Suprapubic skin (tissue), 3 donors: ENCODE data around the gene RAB12.

Source experiments
- CTCF ChIP-seq, 2 donors: fragments of 200-600 bp in 1 of 2; fragments of 450-650 bp in 1 of 2; sonication (generic) in 1 of 2; IDR thresholded peaks; one replicate each; pipeline ENCODE4 v1.5.1; 2016 to 2019; ENCODE audit warnings: antibody characterized with exemption in 2 of 2, mild to moderate bottlenecking in 1 of 2, moderate library complexity in 1 of 2
- EP300 ChIP-seq: sonication (generic); formaldehyde crosslinking; IDR thresholded peaks from one replicate; pipeline ENCODE4 v1.6.1; 2017; ENCODE audit warnings: antibody characterized with exemption
- POLR2A ChIP-seq, 2 donors: fragments of 450-650 bp; IDR thresholded peaks; one replicate each; pipeline ENCODE4 v1.6.1; 2017; ENCODE audit warnings: antibody characterized with exemption in 2 of 2, mild to moderate bottlenecking in 2 of 2, moderate library complexity in 2 of 2

- TF ChIP-seq CTCF (IDR thresholded peaks at IDR 0.05) = no peak
- TF ChIP-seq POLR2A (IDR thresholded peaks at IDR 0.05) = no peak
- no peak for TF ChIP-seq EP300
These were observed 5.3 kb upstream of the RAB12 start for GRCh38 chr18:8603663-8604520.
